HuH-7.5 (cell line): ENCODE data around the gene CYB5B.
"Not testable (repeated sequence)": the region's sequence is repeated elsewhere in the genome, so short reads cannot be mapped to it uniquely, and the experiment has no call there.

Source experiments
- DNase-seq: peaks from one replicate; pipeline ENCODE4 v3.0.0; 2011; ENCODE audit warnings: low spot score

Gene CYB5B

DNA sequence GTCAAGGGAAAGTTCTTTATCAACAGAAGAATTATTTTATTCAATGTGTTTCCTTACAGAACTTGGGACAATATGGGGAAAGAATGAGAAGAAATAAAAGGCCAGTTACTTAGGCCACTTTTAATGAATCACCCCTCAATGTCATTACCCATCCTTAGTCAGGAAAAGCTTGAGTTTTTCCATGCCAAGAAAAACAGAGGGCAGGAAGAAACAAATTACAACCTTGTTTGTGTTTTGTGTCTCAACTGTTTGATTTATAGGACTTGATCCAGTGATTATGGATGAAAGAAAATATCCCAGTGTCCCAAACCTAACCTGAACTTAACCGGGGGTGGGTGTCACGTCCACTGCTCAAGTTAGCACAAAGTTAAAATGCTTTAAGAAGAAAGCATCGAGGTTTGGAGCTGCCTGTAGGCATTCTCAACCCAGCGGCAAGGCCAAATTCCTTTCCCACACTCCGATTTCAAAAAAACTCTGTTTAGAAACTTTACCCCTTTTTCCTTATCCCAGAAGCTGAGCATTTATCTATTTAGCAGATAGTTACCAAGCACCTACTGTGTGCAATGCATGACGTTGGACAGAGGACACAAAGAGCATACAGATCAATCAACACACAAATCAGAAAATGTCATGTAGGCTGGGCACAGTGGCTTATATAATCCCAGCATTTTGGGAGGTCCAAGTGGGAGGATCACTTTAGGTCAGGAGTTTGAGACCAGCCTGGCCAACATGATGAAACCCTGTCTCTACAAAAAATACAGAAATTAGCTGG lies 14.0 kb upstream of the CYB5B start:
- DNase-seq: no peak

DNA sequence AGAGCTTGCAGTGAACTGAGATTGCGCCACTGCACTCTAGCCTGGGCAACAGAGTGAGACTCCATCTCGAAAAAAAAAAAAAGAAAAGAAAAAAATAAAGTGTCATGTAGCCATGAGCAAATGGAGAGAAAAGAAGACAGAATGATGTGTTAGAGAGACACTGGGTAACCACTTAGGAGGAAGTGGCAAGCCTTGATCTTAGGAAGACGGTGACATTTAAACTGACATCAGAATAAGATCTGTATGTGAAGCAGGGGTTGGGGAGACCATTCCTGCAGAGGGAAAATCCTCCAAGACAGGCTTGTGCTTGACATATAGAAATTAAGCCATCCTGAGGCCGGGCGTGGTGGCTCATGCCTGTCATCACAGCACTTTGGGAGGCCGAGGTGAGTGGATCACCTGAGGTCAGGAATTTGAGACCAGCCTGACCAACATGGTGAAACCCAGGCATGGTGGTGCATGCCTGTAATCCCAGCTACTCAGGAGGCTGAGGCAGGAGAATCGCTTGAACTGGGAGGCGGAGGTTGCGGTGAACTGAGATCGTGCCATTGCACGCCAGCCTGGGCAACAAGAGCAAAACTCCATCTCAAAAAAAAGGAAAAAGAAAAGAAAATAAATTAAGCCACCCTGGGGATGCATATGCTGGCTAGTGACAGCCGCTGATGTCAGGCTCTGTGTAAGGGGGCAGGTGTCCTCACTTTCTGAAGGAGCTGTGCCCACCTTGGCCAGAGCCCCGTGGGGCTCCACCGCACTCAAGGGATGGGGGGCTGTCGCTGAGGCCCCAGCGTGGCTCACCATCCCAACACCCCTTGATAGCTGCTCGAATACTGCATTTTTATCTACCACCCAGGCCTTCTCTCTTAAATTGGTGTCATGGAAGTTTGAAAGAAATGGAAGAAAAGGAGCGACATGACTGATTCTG lies 13.1 kb upstream of the CYB5B start:
- DNase-seq: no peak

DNA sequence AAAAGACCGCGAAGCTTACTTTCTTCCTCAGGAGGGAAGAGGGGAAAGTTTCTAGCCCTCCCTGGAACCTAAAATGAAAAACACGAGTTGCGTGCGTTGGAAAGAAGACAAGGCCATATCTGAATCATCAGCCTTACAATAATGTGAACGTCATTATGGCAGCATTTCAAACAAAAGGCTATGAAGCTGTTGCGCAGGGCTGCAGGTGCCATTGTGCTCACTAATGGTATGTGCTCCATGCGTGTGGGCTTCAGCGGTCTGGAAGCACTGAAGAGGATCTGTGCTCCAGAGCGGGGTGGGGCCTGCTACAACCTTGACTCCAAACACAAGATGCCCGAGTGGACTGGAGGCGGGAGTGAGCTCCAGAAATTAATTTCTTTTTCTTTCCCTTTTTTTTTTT lies 12.1 kb upstream of the CYB5B start:
- DNase-seq: no peak

DNA sequence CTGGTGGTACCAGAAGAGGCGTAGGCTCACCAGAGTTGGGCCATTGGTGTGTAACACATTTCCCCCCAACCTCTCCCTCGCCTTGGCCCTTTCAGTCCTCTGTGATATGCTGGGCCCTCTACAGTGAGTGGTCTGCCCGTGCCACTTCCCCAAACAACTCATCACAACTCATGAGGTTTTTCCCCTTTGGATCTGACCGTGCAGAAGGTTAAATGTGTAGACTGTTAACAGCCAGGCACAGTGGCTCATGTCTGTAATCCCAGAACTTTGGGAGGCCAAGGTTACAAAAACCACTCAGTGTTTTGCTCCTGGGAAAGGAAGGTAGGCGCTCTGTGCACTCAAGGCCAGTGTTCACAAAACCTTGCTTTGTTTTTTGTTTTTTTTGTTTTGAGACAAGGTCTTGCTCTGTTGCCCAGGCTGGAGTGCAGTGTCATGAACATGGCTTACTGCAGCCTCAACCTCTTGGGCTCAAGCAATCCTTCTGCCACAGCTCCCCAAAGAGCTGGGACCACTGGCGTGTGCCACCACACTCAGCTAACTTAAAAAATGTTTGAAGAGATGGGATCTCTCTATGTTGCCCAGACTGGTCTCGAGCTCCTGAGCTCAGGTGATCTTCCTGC lies 11.3 kb upstream of the CYB5B start:
- no peak for DNase-seq

DNA sequence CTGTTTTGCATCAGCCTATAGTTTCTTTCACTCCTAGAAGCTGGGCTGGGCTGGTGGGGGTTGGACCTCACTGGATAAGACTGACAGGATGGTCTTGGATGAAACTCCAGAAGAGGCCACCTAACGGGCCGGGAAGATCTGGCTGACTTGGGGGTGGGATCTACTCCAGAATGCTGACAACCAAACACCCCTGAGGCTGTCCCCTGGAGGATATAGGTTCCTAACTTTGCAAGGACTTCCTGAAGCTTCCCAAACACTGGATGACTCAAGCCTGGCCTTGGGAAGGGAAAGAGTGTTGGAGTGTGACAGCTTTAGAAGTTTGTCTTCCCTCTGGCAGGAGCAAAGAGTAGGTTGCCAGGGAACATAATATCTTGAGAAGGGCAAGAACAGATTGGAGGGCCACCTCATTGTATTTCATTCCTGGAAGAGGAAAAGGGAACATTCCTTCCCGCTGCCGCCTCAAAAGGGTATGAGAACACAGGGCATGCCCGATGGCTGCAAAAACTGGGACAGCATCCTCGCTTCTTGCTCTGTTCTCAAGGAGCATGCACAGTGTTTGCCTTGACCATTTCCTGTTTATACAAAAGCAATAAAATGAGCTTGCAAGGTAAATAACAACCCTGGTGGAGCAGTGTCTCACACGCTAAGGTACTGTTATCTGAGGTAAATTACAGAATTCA lies 6.8 kb upstream of the CYB5B start:
- no peak for DNase-seq

DNA sequence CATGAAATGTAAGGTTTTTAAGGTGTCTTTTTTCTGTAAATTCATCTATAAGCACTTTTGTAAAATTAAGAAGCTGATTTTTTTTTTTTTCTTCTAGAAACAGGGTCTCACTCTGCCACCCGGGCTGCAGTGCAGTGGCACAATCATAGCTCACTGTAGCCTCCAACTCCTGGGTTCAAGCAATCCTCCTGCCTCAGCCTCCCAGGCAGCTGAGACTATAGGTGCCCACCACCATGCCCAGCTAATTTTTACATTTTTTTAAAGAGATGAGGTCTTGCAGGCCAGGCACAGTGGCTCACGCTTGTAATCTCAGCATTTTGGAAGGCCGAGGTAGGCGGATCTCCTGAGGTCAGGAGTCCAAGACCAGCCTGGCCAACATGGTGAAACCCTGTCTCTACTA lies 4.5 kb upstream of the CYB5B start:
- DNase-seq: no peak

DNA sequence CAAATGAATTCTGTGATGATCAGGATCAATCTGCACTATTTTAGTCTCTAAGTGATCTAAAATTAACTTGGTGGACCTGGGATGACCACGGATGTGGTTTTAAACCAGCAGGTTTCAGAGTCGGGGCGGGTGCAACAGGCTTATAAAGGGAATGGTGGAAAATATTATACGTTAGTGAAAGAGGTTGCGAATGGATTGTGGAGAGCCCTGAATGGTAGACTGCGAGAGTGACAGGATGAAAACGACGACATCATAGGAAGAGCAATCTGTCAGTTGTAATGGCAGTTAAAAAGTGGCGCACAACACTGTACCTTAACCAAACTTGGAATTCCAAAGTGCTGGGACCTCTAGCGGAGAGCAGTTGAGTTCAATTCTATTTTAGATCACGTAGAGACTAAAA lies 1.2 kb upstream of the CYB5B start:
- DNase-seq: no peak

DNA sequence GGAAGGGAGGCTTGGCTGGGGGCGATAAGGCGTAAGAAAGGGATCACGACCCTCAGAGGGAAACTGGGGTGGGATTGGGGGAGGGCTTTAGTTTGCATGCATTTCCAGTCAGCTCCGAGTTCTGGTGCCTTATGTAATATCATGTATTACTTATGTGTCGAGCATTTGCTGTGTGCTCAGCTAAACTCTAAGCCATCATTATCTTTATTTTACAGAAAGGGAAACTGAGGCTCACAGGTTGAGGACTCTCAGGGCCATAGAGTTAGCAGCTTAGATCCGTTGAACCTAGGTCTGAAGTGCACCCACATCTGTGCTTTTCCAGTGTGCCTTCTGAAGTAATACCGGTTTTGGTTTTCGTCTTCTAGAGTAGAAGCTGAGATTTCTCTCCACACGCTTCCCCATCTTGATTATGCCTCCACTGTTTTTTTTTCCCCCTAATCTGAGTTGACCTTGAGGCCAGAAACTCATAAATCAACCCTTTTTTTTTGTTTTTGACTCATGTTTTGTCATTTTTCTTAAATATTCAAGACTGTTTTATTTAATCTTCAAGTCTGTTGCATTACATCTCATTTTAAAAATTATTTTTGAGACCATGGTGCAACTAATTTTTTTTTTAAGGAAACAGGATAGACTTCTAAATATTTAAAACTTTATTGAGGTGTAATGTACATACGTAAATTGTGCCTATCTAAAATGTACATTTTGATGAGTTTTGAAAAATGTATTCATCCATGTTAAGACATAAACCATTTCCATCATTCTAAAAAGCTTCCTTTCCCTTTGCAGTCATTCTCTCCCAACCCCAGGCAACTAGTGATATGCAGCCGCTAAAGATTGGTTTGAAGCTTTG lies 741 bp downstream of the CYB5B start:
- DNase-seq: no peak

DNA sequence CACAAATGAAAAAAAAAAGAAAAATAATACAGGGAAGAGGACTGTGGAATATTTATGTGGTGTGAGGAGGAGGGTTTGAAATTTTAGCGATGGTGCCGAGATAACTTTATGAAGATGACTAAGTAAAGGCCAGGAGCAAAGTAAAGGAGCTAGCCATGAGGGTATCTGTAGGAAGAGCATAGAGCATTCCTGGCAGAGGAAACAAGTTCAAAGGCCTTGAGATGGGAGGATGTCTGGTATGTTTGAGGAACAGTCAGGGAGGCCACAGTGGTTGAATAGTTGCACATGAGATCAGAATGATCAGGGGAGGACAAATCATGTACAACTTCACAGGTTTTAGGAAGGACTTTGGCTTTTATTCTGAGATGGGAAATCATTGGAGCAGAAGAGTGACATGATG lies 4.2 kb downstream of the CYB5B start:
- no peak for DNase-seq

DNA sequence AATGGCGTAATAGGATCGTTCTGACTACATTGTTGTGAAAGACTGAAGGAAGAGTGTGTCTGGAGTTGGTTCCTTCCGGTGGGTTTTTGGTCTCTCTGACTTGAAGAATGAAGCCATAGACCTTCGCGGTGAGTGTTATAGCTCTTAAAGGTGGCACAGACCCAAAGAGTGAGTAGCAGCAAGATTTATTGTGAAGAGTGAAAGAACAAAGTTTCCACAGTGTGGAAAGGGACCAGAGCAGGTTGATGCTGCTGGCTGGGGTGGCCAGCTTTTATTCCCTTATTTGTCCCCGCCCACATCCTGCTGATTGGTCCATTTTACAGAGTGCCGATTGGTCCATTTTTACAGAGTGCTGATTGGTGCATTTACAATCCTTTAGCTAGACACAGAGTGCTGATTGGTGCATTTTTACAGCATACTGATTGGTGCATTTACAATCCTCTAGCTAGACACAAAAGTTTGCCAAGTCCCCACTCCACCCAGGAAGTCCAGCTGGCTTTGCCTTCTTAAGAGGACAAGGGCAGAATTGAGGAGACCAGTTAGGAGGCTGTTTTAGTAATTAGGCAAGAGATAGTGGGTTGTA lies 4.7 kb downstream of the CYB5B start:
- not testable (repeated sequence) for DNase-seq

DNA sequence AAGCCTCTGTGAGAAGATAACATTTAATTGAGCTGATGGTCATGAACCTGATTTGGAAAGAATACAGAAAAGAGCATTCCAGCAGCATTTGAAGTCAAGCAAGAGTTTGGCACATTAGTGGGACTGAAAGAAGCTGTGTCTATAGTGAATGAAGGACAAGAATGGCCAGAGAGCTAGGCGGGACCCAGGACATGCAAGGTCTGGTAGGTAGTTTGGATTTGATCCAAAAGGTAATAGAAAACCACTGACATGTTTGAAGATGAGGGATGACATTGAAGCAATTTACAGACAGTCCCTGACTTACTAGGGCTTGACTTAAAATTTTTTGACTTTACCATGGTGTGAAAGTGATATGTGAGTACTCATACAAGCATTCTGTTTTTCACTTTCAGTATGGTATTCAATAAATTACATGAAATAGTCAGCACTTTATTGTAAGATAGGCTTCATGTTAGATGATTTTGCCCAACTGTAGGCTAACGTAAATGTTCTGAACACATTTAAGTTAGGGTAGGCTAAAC lies 7.6 kb downstream of the CYB5B start:
- DNase-seq: no peak

DNA sequence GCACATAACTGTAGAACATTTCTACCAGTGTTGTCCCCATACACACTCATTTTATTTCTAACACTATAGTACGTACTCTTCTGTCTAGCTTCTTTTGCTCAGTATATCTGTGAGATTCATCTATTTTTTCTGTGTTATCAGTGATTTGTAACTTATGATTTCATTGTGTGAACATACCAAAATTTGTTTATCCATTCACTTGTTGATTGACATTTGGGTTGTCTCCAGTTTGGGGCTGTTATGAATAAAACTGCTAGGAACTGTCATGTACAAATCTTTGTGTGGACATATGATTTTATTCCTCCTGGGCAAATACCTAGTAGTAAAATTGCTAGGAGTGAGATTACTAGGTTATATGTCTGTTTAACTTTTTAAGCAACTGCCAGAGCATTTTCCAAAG lies 9.6 kb downstream of the CYB5B start:
- no peak for DNase-seq

DNA sequence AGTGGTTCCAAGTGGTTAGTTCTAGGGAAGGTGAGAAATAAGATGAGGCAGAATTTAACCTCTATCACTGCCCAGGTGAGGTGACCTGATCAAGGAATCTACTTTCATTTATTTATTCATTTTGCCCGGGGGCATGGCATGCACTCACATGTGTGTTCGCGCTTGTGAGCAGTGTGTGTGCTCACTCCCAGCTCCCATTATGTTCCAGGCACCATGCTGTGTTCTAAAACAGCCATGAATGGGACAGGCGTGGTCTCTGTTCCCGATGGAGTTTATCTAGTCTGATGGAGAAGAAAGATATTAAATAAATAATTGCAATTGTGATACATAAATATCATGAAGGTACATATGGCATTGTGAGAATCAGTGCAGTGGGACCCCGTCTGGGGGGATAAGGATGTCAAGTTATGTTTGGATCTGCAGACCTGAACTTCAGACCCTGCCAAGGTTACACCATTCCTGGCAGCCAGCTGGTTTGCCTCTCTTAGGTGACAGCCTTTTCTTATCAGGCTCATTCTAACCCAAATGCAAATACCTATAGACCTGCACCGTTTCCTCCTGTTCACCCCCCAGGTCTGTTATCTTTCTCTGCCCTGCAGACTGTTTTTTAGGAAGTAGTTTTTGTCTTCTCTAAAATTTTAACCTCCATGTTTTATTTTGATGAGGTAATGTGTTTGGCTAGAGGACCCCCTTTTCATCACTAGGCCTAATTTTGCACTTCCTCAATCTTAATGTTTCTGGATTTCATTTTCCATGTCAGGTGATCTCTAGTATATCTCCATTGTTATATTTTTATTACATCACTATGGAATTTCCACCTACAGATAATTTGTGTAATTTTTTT lies 11.8 kb downstream of the CYB5B start:
- peak; percentile 31 for DNase-seq

DNA sequence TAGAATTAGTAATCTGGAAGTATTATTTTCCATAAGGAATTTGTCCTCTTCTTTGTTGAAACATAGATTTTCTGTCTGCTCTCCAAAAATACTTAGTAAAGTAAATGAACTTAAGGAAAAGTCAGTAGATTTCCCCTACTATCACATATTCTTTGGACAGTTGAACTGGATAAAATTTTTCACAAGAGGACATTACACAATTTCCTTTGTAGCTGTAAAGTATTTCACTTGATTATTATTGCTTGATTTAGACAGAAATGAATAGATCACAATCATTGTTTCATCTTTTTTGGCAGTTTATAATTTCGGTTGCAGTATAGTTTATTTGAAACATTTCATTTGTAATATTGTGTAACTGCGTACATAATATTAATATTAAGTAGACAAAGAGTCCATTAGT lies 12.5 kb downstream of the CYB5B start:
- DNase-seq: no peak

DNA sequence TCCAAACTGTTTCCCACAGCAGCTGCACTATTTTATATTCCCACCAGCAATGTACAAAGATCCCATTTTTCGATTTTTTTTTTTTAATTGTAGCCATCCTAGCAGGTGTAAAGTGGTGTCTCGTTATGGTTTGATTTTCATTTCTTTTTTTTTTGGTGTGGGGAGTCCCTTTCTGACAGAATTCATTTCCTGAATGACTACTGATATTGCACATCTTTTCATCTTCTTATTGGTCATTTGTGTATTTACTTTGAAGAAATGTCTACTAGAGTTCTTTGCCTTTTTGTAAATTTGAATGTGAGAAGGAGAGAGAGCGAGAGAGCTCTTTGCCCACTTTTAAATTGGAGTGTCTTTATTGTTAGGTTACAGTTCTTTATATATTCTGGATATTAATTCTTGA lies 14.0 kb downstream of the CYB5B start:
- no peak for DNase-seq

DNA sequence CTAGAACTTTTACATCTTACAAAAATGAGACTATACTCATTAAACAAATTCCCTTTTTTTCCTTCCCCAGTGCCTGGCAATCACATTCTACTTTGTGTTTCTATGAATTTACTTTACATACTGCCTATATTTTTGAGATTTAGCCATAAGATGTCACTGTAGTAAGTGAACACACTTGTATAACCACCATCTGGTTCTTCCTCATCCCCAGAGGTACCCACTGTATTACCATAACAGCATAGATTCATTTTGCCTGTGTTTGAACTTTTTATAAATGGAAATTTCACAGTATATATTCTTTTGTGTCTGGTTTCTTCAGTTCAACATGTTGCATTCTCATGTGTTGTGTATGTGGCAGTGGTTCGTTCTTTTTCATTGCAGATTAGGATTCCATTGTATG lies 15.8 kb downstream of the CYB5B start:
- DNase-seq: no peak

DNA sequence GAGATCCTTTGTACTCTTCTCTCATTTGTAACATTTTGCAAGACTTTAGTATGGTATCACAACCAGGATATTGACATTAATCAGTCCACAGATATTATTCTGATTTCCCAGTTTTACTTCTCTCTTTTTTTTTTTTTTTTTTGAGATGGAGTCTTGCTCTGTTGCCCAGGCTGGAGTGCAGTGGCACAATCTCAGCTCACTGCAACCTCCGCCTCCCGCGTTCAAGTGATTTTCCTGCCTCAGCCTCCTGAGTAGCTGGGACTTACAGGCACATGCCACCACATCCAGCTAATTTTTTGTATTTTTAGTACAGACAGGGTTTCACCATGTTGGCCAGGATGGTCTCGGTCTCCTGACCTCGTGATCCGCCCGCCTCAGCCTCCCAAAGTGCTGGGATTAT lies 16.6 kb downstream of the CYB5B start:
- DNase-seq: not testable (repeated sequence)

DNA sequence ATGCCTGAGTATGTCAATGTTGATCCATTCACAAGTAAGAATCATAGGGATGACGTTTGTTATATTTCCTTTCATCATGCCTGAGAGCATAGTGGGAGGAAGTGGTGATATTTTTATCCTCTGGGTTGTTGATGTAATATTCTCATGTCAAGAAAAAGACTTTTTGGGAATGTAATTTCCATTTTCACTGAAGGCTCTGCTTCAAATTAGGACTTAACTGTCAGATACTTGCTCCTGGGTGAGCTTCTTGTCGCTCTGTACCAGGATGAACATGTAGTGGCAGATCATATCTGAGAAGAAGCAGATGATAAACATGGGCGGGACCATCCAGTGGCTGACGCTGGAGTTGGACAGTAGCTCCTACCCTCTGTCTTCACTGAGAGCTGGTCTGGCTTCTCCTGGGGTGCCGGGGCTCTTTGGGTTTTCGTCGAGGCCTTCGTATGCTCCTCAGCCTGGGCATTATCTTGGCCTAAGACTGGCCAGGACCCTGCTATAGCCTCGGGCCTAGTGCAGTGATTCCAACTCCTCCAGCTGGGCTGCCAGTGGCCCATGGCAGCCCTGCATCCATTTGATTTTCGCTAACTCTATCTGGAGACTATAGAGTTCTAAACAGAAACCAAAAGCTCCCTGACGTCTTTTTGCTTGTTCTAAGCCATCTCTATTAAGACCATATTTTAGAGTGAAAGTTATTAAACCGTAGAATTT lies 19.7 kb downstream of the CYB5B start:
- DNase-seq: no peak

DNA sequence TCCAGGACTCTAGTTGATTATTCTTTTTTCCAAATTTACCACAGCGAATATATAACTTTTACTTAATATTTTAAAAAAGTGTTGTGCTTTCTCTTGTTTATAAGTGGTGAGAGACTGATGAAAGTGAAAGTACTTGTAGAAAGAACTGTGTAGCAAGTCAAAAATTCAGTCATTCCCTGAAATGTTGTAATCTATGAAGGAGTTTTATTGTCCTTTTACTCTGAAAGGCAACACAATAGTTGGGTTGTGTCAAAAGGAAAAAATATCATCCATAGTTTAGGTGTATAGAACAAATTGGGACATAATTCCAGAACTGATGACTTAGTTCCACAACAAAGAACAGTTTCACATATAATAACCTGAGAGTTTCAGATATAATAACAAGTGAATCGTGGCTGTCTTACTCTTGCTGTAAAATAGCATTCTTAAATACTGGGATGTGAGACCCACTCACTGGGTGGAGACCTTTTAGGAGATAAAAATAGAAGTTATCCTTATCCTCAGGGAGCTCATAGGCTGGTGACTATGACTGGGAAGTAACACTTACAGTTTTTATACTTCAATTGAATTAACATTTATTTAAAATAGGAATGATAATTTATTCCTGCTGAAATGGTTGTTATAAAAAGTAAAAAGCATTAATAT lies 20.6 kb downstream of the CYB5B start:
- no peak for DNase-seq
